Measurements from ENCODE around the gene BORCS6. TPM values are rescaled to one million over a fixed set of nuclear protein-coding genes. Genes with fewer than 3 reads are reported as not detected.

BORCS6 gene
- 9.7 TPM for total RNA-seq (ENCODE audit: unreplicated experiment)
- long read RNA-seq, transcript BORCS6-201 (1 exons, 2,575 nt), result major isoform, 31 of 31 reads
- long read RNA-seq, partial matches to known transcripts, result 0 of 31 reads
- long read RNA-seq, other reads (novel, unspliced or antisense), result 0 of 31 reads

GRCh38 chr17:8189711-8190477 lies at the start of gene BORCS6:
TSS of gene BORCS6 (minus strand) at chr17:8190180. CDS start at chr17:8190140, 40 bp downstream.
- H3K9me3 Mint-ChIP-seq (ENCODE audit: unreplicated experiment), result no peaks in the 10 kb centered on the region
- peak within 1 kb of the TSS; percentile 86 for H3K4me3 Mint-ChIP-seq (ENCODE audit: unreplicated experiment)
- peak within 1 kb of the TSS; percentile 64 for H3K27ac Mint-ChIP-seq (ENCODE audit: unreplicated experiment)
- TF ChIP-seq CTCF (IDR thresholded peaks at IDR 0.05; ENCODE audit: unreplicated experiment), result no peak
- peaks cover 10% of the 10 kb centered on the region for H3K4me1 Mint-ChIP-seq (ENCODE audit: unreplicated experiment)
- peak; percentile 86 for DNase-seq (ENCODE audit: low spot score)
- peaks cover 4% of the 10 kb centered on the region for H3K36me3 Mint-ChIP-seq (ENCODE audit: low read depth, unreplicated experiment)
- H3K27me3 Mint-ChIP-seq (ENCODE audit: unreplicated experiment), result peaks cover 4% of the 10 kb centered on the region

GRCh38 chr17:8237886-8238285 lies 47.9 kb upstream of the BORCS6 start:
- H3K36me3 Mint-ChIP-seq (ENCODE audit: low read depth, unreplicated experiment), result peaks cover 34% of the 10 kb centered on the region

GRCh38 chr17:8237175-8237574 lies 47.2 kb upstream of the BORCS6 start:
- Mint-ChIP-seq H3K36me3 (ENCODE audit: low read depth, unreplicated experiment) (peaks cover 41% of the 10 kb centered on the region), H3K4me3 (ENCODE audit: unreplicated experiment) (no peak overlapping the region)

More at GRCh38 chr17:8237886-8238285, 47.9 kb upstream of the BORCS6 start:
- peak overlapping the region; percentile 6 for H3K4me3 Mint-ChIP-seq (ENCODE audit: unreplicated experiment)
- no peak for TF ChIP-seq CTCF (IDR thresholded peaks at IDR 0.05; ENCODE audit: unreplicated experiment)
- no peak for DNase-seq (ENCODE audit: low spot score)
- H3K9me3 Mint-ChIP-seq (ENCODE audit: unreplicated experiment), result no peaks in the 10 kb centered on the region
- no peaks in the 10 kb centered on the region for H3K27me3 Mint-ChIP-seq (ENCODE audit: unreplicated experiment)
- no peaks in the 10 kb centered on the region for H3K4me1 Mint-ChIP-seq (ENCODE audit: unreplicated experiment)
- H3K27ac Mint-ChIP-seq (ENCODE audit: unreplicated experiment), result no peak overlapping the region

GRCh38 chr17:8235676-8236075 lies 45.7 kb upstream of the BORCS6 start:
- Mint-ChIP-seq H3K9me3 (ENCODE audit: unreplicated experiment) (no peaks in the 10 kb centered on the region), H3K4me3 (ENCODE audit: unreplicated experiment) (peak overlapping the region; percentile 14), H3K27me3 (ENCODE audit: unreplicated experiment) (no peaks in the 10 kb centered on the region), H3K27ac (ENCODE audit: unreplicated experiment) (no peak overlapping the region), H3K36me3 (ENCODE audit: low read depth, unreplicated experiment) (peaks cover 54% of the 10 kb centered on the region), H3K4me1 (ENCODE audit: unreplicated experiment) (no peaks in the 10 kb centered on the region)
- no peak for TF ChIP-seq CTCF (IDR thresholded peaks at IDR 0.05; ENCODE audit: unreplicated experiment)
- DNase-seq (ENCODE audit: low spot score), result no peak

More at GRCh38 chr17:8237175-8237574, 47.2 kb upstream of the BORCS6 start:
- TF ChIP-seq CTCF (IDR thresholded peaks at IDR 0.05; ENCODE audit: unreplicated experiment), result no peak
- no peaks in the 10 kb centered on the region for H3K9me3 Mint-ChIP-seq (ENCODE audit: unreplicated experiment)
- DNase-seq (ENCODE audit: low spot score), result no peak
- H3K27ac Mint-ChIP-seq (ENCODE audit: unreplicated experiment), result no peak overlapping the region
- H3K27me3 Mint-ChIP-seq (ENCODE audit: unreplicated experiment), result no peaks in the 10 kb centered on the region
- H3K4me1 Mint-ChIP-seq (ENCODE audit: unreplicated experiment), result no peaks in the 10 kb centered on the region
